HCT116 (cell line): ENCODE data around the gene FNDC3B. TPM values are rescaled to one million over a fixed set of nuclear protein-coding genes. Genes with fewer than 3 reads are reported as not detected.

Source experiments
- ATAC-seq: fragments of 200-7000 bp; cut with Tn5 transposase; 2 replicates; pipeline ENCODE4 v1.9.1; 2020; ENCODE audit warnings: mild to moderate bottlenecking, moderate library complexity
- BruUV-seq: library from RNA; stranded (reverse); fragments of 400-500 nt; replicated peaks from 2 replicates; lab custom pipeline; 2021; lab: Mats Ljungman, UMichigan
- CTCF ChIA-PET: fragments of 300-600 bp; sonication (Branson Sonifier 250); formaldehyde crosslinking; loops from one replicate; lab custom pipeline; 2021; ENCODE audit warnings: antibody characterized with exemption; lab: Charles Lee
- POLR2A ChIA-PET: fragments of 300-600, 350-600 bp; sonication (Branson Sonifier 250); formaldehyde crosslinking; loops from one replicate; lab custom pipeline; 2021; ENCODE audit warnings: antibody characterized with exemption; lab: Charles Lee
- RAD21 ChIA-PET, 2 experiments: fragments of 300-600 bp; sonication (Branson Sonifier 250); formaldehyde crosslinking; loops; one replicate each; lab custom pipeline; 2023; ENCODE audit warnings: low total read pairs in 2 of 2; ENCODE audit not compliant: uncharacterized antibody in 2 of 2, unreplicated experiment in 2 of 2, low non-redundant PET in 1 of 2; lab: Charles Lee
- DNase-seq: peaks from one replicate; pipeline ENCODE4 v3.0.0-alpha.2; 2010; ENCODE audit warnings: low read depth, low spot score
- H2AFZ ChIP-seq: fragments of 200-600 bp; shearing (Covaris generic), sonication (generic); 2 replicates; pipeline ENCODE4 v1.6.1; 2017; ENCODE audit warnings: low read depth, mixed run types, mixed read lengths, antibody characterized with exemption, low read length; ENCODE audit not compliant: poor library complexity, severe bottlenecking
- H3K27ac ChIP-seq: 2 replicates; pipeline ENCODE4 v1.5.1; 2012; ENCODE audit warnings: low read depth, low read length
- H3K27me3 ChIP-seq: fragments of 200-600 bp; sonication (generic); 2 replicates; pipeline ENCODE4 v1.6.1; 2016; ENCODE audit warnings: mixed run types, low read length, mixed read lengths; ENCODE audit not compliant: insufficient read depth
- H3K36me3 ChIP-seq, 2 experiments: fragments of 200-500 bp in 1 of 2; fragments of 200-600 bp in 1 of 2; sonication (Bioruptor generic) in 1 of 2; sonication (generic) in 1 of 2; 2 replicates each; pipeline versions ENCODE4 v1.5.1 to v1.6.1; 2014 to 2016; ENCODE audit warnings: low read length in 2 of 2, inconsistent platforms in 1 of 2, mixed read lengths in 1 of 2, mixed run types in 1 of 2; ENCODE audit not compliant: insufficient read depth in 2 of 2, control insufficient read depth in 1 of 2
- H3K4me1 ChIP-seq, 2 experiments: fragments of 200-600 bp in 1 of 2; sonication (generic) in 1 of 2; 2 replicates each; pipeline versions ENCODE4 v1.5.1 to v1.6.1; 2012 to 2017; ENCODE audit warnings: low read length in 2 of 2, inconsistent platforms in 1 of 2, mild to moderate bottlenecking in 1 of 2, mixed read lengths in 1 of 2, mixed run types in 1 of 2, moderate library complexity in 1 of 2; ENCODE audit not compliant: insufficient read depth in 2 of 2, control insufficient read depth in 1 of 2
- H3K4me2 ChIP-seq: fragments of 200-600 bp; sonication (generic); 2 replicates; pipeline ENCODE4 v1.6.1; 2017; ENCODE audit warnings: mixed run types, low read length, mixed read lengths
- H3K4me3 ChIP-seq, 2 experiments: fragments of 200-600 bp in 1 of 2; sonication (generic) in 1 of 2; replicated peaks in 1 of 2; 2 replicates each; pipeline ENCODE4 v1.5.1; 2011 to 2016; ENCODE audit warnings: low read length in 2 of 2, control low read depth in 1 of 2, low read depth in 1 of 2, mild to moderate bottlenecking in 1 of 2, mixed read lengths in 1 of 2, mixed run types in 1 of 2
- H3K79me2 ChIP-seq: fragments of 200-600 bp; sonication (generic); 2 replicates; pipeline ENCODE4 v1.6.1; 2017; ENCODE audit warnings: mild to moderate bottlenecking, mixed run types, low read length, moderate library complexity, mixed read lengths; ENCODE audit not compliant: insufficient read depth
- H3K9ac ChIP-seq: fragments of 200-600 bp; sonication (generic); 2 replicates; pipeline ENCODE4 v1.6.1; 2016; ENCODE audit warnings: low read length, mixed read lengths
- H3K9me2 ChIP-seq: fragments of 200-600 bp; sonication (generic), shearing (Covaris generic); 2 replicates; pipeline ENCODE4 v1.6.1; 2017; ENCODE audit warnings: mixed run types, mild to moderate bottlenecking, moderate library complexity; ENCODE audit not compliant: insufficient read depth
- H3K9me3 ChIP-seq, 2 experiments: fragments of 200-500 bp in 1 of 2; fragments of 200-600 bp in 1 of 2; sonication (Bioruptor generic) in 1 of 2; sonication (generic) in 1 of 2; 2 replicates each; pipeline ENCODE4 v1.6.1; 2014 to 2017; ENCODE audit warnings: low read length in 2 of 2, mixed read lengths in 2 of 2, inconsistent platforms in 1 of 2, low read depth in 1 of 2, mild to moderate bottlenecking in 1 of 2, mixed run types in 1 of 2, moderate library complexity in 1 of 2; ENCODE audit not compliant: control insufficient read depth in 1 of 2, insufficient read depth in 1 of 2
- H4K20me1 ChIP-seq: fragments of 200-600 bp; sonication (generic), shearing (Covaris generic); 2 replicates; pipeline ENCODE4 v1.6.1; 2017; ENCODE audit warnings: mixed run types, mild to moderate bottlenecking, moderate library complexity; ENCODE audit not compliant: insufficient read depth
- ATF3 ChIP-seq: IDR thresholded peaks from 2 replicates; pipeline ENCODE4 v1.6.1; 2012
- CTCF ChIP-seq, 3 experiments: fragments of 200-600 bp in 1 of 3; sonication (generic) in 1 of 3; IDR thresholded peaks in 2 of 3; conservative IDR thresholded peaks in 1 of 3; 2 replicates each; pipeline ENCODE4 v1.5.1; 2012 to 2017; ENCODE audit warnings: low read depth in 2 of 3, low read length in 2 of 3, antibody characterized with exemption in 1 of 3, borderline replicate concordance in 1 of 3, control low read depth in 1 of 3, mild to moderate bottlenecking in 1 of 3, mixed read lengths in 1 of 3, mixed run types in 1 of 3, moderate library complexity in 1 of 3; ENCODE audit not compliant: insufficient read depth in 1 of 3
- EGR1 ChIP-seq: IDR thresholded peaks from 2 replicates; pipeline ENCODE4 v1.6.1; 2012; ENCODE audit warnings: low read depth
- ELF1 ChIP-seq: IDR thresholded peaks from 2 replicates; pipeline ENCODE4 v1.6.1; 2012; ENCODE audit warnings: low read depth, borderline replicate concordance
- EZH2phosphoT487 ChIP-seq: fragments of 200-600 bp; IDR thresholded peaks from 2 replicates; pipeline ENCODE4 v1.6.1; 2018; ENCODE audit warnings: antibody characterized with exemption, borderline replicate concordance
- FOSL1 ChIP-seq: IDR thresholded peaks from 2 replicates; pipeline ENCODE4 v1.6.1; 2012; ENCODE audit warnings: low read depth
- MAX ChIP-seq: IDR thresholded peaks from 2 replicates; pipeline ENCODE4 v1.6.1; 2012
- REST ChIP-seq: IDR thresholded peaks from 2 replicates; pipeline ENCODE4 v1.6.1; 2012; ENCODE audit warnings: low read depth
- SIN3A ChIP-seq: IDR thresholded peaks from 2 replicates; pipeline ENCODE4 v1.6.1; 2012; ENCODE audit warnings: low read depth
- YY1 ChIP-seq: IDR thresholded peaks from 2 replicates; pipeline ENCODE4 v1.6.1; 2011; ENCODE audit warnings: low read length, low read depth, moderate library complexity, mild to moderate bottlenecking; ENCODE audit not compliant: insufficient replicate concordance; ENCODE audit errors: extremely low read depth
- ZBTB33 ChIP-seq: IDR thresholded peaks from 2 replicates; pipeline ENCODE4 v1.6.1; 2011; ENCODE audit warnings: mild to moderate bottlenecking, low read length, moderate library complexity; ENCODE audit not compliant: insufficient replicate concordance; ENCODE audit errors: extremely low read depth
- intact Hi-C: fragments of 100-400 bp; cut with micrococcal nuclease; formaldehyde crosslinking; loops from 2 replicates; pipeline ENCODE4 v1.10.0; 2022
- total RNA-seq: library from RNA; stranded (reverse); gene quantifications from one replicate; pipeline ENCODE4 v1.2.1, GENCODE V29; 2021; ENCODE audit not compliant: unreplicated experiment

FNDC3B gene
- total RNA-seq, 1 experiment from 2014 or later = 45.7 TPM

GRCh38 chr3:172174513-172175253 is 135.3 kb downstream of the FNDC3B start:
- no peaks in the 10 kb centered on the region for H3K9me2 ChIP-seq
- intact Hi-C loops = no loop called here
- no peak overlapping the region for H3K4me3 ChIP-seq
- no peaks in the 10 kb centered on the region for H3K27me3 ChIP-seq
- TF ChIP-seq ZBTB33 = no peak
- TF ChIP-seq EGR1 = no peak
- no peak for TF ChIP-seq ELF1
- no peak for TF ChIP-seq FOSL1
- no peak for TF ChIP-seq ATF3
- no peak for TF ChIP-seq YY1
- no peak for TF ChIP-seq MAX
- TF ChIP-seq EZH2phosphoT487 = no peak
- TF ChIP-seq CTCF (IDR thresholded peaks at IDR 0.05 in 2 of 3, conservative IDR thresholded peaks at IDR 0.05 in 1 of 3; ENCODE audit: borderline replicate concordance in 1 of 3, insufficient read depth in 1 of 3, low read depth in 2 of 3, low read length in 2 of 3) = no peak
- TF ChIP-seq REST = no peak
- TF ChIP-seq SIN3A = no peak
- ChIA-PET RAD21 (no interaction called here), POLR2A (no interaction called here), CTCF (no interaction called here)
- ATAC-seq = no peak
- no peak overlapping the region for H3K27ac ChIP-seq
- no peak overlapping the region for H2AFZ ChIP-seq
- no peaks in the 10 kb centered on the region for H4K20me1 ChIP-seq
- no peaks in the 10 kb centered on the region for H3K9me3 ChIP-seq
- H3K36me3 ChIP-seq = no peaks in the 10 kb centered on the region
- no peak overlapping the region for H3K4me2 ChIP-seq
- peaks cover 9% of the 10 kb centered on the region; the same call in 1 of the 2 replicates for H3K79me2 ChIP-seq
- no TSS peak for BruUV-seq
- H3K4me1 ChIP-seq = peaks cover 5% of the 10 kb centered on the region in 2 experiments
- H3K9ac ChIP-seq = no peak overlapping the region
- no peak for DNase-seq
